ENCODE measurements around the gene DCANP1.

DCANP1 gene

DNA sequence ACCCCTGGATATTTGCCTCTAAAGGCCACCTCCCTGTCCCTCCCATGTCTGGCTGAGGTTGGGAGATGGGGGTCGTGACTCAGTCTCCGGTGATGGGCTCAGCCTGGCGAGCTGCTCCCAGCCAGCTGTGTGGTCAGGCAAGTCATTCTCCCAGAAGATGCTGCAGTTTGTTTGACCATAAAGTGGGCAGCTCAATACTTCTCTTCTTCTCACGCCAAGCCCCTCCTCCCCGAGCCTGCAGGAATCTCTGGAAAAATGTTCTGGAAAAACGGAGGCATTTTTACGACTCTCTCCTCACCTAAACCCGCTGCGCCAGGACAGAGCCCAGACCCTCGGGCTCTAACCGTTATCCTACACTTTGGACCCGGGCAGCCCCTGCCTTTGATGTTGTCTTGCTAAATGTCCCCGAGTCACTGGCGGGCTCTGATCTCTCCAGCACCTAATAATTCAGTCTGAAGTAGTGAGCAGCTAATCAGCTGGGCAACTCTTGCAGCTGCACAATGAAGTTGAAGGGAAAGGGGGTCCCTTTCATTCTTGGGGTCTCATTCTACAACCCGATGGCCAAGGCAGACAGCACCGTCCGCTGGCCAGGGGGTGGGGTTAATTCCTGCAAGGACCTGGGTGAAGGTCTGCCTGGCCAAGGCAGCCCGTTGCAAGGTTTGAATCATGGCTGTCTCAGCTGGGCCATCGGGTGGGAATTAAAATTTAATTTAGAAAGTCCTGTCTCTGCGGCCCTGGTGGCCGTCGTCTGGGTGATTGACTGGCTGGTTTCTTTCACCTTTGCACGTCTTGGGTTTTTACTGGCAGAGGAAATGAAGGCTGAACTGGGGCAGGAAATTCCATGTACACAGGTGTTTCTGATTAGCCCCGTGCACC, 12.3 kb downstream of the DCANP1 start:
- no peak for ATAC-seq
- TF ChIP-seq SNAI2 (CRISPR knock-in tag; IDR thresholded peaks at IDR 0.05): no peak
- TF ChIP-seq, protein P1, sequence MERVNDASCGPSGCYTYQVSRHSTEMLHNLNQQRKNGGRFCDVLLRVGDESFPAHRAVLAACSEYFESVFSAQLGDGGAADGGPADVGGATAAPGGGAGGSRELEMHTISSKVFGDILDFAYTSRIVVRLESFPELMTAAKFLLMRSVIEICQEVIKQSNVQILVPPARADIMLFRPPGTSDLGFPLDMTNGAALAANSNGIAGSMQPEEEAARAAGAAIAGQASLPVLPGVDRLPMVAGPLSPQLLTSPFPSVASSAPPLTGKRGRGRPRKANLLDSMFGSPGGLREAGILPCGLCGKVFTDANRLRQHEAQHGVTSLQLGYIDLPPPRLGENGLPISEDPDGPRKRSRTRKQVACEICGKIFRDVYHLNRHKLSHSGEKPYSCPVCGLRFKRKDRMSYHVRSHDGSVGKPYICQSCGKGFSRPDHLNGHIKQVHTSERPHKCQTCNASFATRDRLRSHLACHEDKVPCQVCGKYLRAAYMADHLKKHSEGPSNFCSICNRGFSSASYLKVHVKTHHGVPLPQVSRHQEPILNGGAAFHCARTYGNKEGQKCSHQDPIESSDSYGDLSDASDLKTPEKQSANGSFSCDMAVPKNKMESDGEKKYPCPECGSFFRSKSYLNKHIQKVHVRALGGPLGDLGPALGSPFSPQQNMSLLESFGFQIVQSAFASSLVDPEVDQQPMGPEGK (CRISPR knock-in tag; IDR thresholded peaks at IDR 0.05; ENCODE audit: borderline replicate concordance): no peak
- TF ChIP-seq ISL1 (CRISPR knock-in tag; IDR thresholded peaks at IDR 0.05): no peak
- TF ChIP-seq ZFP3 (CRISPR knock-in tag; IDR thresholded peaks at IDR 0.05): no peak
- no peak for TF ChIP-seq TCF4 (CRISPR knock-in tag; IDR thresholded peaks at IDR 0.05; ENCODE audit: borderline replicate concordance)
- TF ChIP-seq, protein P2, sequence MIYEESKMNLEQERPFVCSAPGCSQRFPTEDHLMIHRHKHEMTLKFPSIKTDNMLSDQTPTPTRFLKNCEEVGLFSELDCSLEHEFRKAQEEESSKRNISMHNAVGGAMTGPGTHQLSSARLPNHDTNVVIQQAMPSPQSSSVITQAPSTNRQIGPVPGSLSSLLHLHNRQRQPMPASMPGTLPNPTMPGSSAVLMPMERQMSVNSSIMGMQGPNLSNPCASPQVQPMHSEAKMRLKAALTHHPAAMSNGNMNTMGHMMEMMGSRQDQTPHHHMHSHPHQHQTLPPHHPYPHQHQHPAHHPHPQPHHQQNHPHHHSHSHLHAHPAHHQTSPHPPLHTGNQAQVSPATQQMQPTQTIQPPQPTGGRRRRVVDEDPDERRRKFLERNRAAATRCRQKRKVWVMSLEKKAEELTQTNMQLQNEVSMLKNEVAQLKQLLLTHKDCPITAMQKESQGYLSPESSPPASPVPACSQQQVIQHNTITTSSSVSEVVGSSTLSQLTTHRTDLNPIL (CRISPR knock-in tag; IDR thresholded peaks at IDR 0.05; ENCODE audit: low read depth): no peak
- TF ChIP-seq ZNF8 (CRISPR knock-in tag; IDR thresholded peaks at IDR 0.05): no peak
- no peak for TF ChIP-seq ESRRG (CRISPR knock-in tag; IDR thresholded peaks at IDR 0.05)
- TF ChIP-seq, protein P3, sequence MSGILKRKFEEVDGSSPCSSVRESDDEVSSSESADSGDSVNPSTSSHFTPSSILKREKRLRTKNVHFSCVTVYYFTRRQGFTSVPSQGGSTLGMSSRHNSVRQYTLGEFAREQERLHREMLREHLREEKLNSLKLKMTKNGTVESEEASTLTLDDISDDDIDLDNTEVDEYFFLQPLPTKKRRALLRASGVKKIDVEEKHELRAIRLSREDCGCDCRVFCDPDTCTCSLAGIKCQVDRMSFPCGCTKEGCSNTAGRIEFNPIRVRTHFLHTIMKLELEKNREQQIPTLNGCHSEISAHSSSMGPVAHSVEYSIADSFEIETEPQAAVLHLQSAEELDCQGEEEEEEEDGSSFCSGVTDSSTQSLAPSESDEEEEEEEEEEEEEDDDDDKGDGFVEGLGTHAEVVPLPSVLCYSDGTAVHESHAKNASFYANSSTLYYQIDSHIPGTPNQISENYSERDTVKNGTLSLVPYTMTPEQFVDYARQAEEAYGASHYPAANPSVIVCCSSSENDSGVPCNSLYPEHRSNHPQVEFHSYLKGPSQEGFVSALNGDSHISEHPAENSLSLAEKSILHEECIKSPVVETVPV (CRISPR knock-in tag; IDR thresholded peaks at IDR 0.05): no peak
- no peak for TF ChIP-seq ZNF70 (CRISPR knock-in tag; IDR thresholded peaks at IDR 0.05)
- TF ChIP-seq TOX (CRISPR knock-in tag; IDR thresholded peaks at IDR 0.05; ENCODE audit: borderline replicate concordance): no peak
- TF ChIP-seq, protein P4, sequence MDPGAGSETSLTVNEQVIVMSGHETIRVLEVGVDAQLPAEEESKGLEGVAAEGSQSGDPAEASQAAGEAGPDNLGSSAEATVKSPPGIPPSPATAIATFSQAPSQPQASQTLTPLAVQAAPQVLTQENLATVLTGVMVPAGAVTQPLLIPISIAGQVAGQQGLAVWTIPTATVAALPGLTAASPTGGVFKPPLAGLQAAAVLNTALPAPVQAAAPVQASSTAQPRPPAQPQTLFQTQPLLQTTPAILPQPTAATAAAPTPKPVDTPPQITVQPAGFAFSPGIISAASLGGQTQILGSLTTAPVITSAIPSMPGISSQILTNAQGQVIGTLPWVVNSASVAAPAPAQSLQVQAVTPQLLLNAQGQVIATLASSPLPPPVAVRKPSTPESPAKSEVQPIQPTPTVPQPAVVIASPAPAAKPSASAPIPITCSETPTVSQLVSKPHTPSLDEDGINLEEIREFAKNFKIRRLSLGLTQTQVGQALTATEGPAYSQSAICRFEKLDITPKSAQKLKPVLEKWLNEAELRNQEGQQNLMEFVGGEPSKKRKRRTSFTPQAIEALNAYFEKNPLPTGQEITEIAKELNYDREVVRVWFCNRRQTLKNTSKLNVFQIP (CRISPR knock-in tag; IDR thresholded peaks at IDR 0.05; ENCODE audit: borderline replicate concordance, low read depth): no peak
- TF ChIP-seq RARB (CRISPR knock-in tag; IDR thresholded peaks at IDR 0.05): no peak
- no peak for TF ChIP-seq OSR1 (CRISPR knock-in tag; IDR thresholded peaks at IDR 0.05)
- TF ChIP-seq ZNF565 (CRISPR knock-in tag; conservative IDR thresholded peaks at IDR 0.05; ENCODE audit: low read depth): no peak
- TF ChIP-seq BACH2 (CRISPR knock-in tag; IDR thresholded peaks at IDR 0.05; ENCODE audit: borderline replicate concordance): no peak
- TF ChIP-seq GLIS3 (CRISPR knock-in tag; IDR thresholded peaks at IDR 0.05): no peak
- no peak for TF ChIP-seq ARNTL (CRISPR knock-in tag; IDR thresholded peaks at IDR 0.05; ENCODE audit: borderline replicate concordance, low read depth)

DNA sequence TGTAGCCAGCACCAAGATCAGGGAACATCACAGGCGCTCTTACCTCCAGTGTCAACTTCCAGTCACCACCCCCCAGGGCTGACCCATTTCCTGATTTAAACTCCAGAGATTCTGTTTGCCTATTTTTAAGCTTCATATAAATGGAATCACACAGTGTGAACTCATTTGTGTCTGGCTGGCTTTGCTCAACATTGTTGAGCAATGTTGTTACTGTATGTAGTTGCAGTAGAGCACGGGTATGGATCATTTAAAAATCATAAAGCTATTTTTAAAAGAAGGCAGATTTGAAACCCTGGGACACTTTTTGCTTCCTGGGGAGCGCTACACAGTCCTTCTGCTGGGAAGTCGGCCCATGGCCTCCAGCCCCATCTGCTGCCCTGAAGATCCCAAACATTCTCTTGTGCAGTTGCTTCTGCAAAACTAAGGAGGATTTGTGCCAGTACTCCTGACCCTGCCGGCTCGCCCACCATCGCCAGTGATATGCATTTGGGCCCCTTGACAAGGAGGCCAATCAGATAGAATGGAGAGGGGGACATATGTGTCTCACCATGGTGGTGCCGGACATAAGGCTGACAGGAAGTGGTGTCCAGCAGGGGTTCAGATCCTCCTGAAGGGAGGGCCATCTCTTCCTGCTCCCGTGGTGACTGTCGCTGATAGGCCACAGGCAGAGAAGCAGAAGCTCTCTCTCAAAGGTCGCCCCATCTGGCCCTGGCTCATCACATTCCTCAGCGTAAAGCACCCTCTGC, 13.3 kb downstream of the DCANP1 start:
- TF ChIP-seq ZFP3 (CRISPR knock-in tag; IDR thresholded peaks at IDR 0.05) (no peak), RARB (CRISPR knock-in tag; IDR thresholded peaks at IDR 0.05) (no peak), OSR1 (CRISPR knock-in tag; IDR thresholded peaks at IDR 0.05) (no peak), ZFP30 (CRISPR knock-in tag; IDR thresholded peaks at IDR 0.05) (no peak), ARNTL (CRISPR knock-in tag; IDR thresholded peaks at IDR 0.05; ENCODE audit: borderline replicate concordance, low read depth) (no peak)

DNA sequence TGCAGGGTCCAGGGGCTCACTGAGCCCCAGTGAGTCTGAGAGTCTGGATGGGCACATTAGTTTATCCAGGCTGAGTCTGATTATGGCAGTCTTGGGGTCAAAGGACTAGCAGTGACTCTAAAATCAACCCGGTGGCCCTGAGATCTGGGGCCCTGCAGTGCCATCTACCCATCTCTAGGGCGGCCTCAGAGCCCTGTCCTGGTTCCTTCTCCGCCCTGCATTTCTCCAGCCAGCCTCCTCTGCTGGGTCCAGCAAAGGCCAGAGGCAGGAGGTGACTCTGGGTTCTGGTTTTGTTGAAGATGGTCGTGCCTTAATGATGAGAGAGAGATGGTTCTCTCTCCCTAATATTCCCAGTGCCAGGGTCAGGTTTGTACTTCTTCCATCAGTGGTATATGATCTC, 15.0 kb downstream of the DCANP1 start:
- TF ChIP-seq ZFP3 (CRISPR knock-in tag; IDR thresholded peaks at IDR 0.05) (no peak), OSR1 (CRISPR knock-in tag; IDR thresholded peaks at IDR 0.05) (no peak), TOX (CRISPR knock-in tag; IDR thresholded peaks at IDR 0.05; ENCODE audit: borderline replicate concordance) (no peak), ZFP30 (CRISPR knock-in tag; IDR thresholded peaks at IDR 0.05) (no peak), ESRRG (CRISPR knock-in tag; IDR thresholded peaks at IDR 0.05) (no peak), CSDC2 (CRISPR knock-in tag; IDR thresholded peaks at IDR 0.05) (no peak), ARNTL (CRISPR knock-in tag; IDR thresholded peaks at IDR 0.05; ENCODE audit: borderline replicate concordance, low read depth) (no peak), SNAI2 (CRISPR knock-in tag; IDR thresholded peaks at IDR 0.05) (no peak), ZNF8 (CRISPR knock-in tag; IDR thresholded peaks at IDR 0.05) (no peak), TCF4 (CRISPR knock-in tag; IDR thresholded peaks at IDR 0.05; ENCODE audit: borderline replicate concordance) (no peak)
- TF ChIP-seq, protein P2 (CRISPR knock-in tag; IDR thresholded peaks at IDR 0.05; ENCODE audit: low read depth): no peak
- TF ChIP-seq, protein P5, sequence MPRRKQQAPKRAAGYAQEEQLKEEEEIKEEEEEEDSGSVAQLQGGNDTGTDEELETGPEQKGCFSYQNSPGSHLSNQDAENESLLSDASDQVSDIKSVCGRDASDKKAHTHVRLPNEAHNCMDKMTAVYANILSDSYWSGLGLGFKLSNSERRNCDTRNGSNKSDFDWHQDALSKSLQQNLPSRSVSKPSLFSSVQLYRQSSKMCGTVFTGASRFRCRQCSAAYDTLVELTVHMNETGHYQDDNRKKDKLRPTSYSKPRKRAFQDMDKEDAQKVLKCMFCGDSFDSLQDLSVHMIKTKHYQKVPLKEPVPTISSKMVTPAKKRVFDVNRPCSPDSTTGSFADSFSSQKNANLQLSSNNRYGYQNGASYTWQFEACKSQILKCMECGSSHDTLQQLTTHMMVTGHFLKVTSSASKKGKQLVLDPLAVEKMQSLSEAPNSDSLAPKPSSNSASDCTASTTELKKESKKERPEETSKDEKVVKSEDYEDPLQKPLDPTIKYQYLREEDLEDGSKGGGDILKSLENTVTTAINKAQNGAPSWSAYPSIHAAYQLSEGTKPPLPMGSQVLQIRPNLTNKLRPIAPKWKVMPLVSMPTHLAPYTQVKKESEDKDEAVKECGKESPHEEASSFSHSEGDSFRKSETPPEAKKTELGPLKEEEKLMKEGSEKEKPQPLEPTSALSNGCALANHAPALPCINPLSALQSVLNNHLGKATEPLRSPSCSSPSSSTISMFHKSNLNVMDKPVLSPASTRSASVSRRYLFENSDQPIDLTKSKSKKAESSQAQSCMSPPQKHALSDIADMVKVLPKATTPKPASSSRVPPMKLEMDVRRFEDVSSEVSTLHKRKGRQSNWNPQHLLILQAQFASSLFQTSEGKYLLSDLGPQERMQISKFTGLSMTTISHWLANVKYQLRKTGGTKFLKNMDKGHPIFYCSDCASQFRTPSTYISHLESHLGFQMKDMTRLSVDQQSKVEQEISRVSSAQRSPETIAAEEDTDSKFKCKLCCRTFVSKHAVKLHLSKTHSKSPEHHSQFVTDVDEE (CRISPR knock-in tag; IDR thresholded peaks at IDR 0.05): no peak
- TF ChIP-seq, protein P3 (CRISPR knock-in tag; IDR thresholded peaks at IDR 0.05): no peak
- ATAC-seq: no peak

More for the DNA sequence above, 13.3 kb downstream of the DCANP1 start:
- ATAC-seq: no peak

Measured in SK-N-SH treated with all-trans-retinoic acid at 6 μM for 48 hours (cell line).